AG08395 (cell line): Measurements from ENCODE around the gene PI4K2A.
"Not testable (repeated sequence)": the region's sequence is repeated elsewhere in the genome, so short reads cannot be mapped to it uniquely, and the experiment has no call there.

Experiments used
- DNase-seq: peaks from one replicate; pipeline ENCODE4 v3.0.0; 2012; ENCODE audit warnings: mixed read lengths, low spot score

The PI4K2A gene

GRCh38 chr10:97675222-97675621 lies 34.8 kb downstream of the PI4K2A start:
- DNase-seq = no peak

GRCh38 chr10:97676770-97677581 lies 36.5 kb downstream of the PI4K2A start:
- peak; percentile 76 for DNase-seq

- DNase-seq = no peak
Observed at GRCh38 chr10:97679594-97679993, 39.1 kb downstream of the PI4K2A start.

- DNase-seq = no peak
Observed at GRCh38 chr10:97682042-97682441, 41.6 kb downstream of the PI4K2A start.

- DNase-seq = peak; percentile 41
Observed at GRCh38 chr10:97683556-97684367, 43.3 kb downstream of the PI4K2A start.

GRCh38 chr10:97684368-97684713 lies 43.9 kb downstream of the PI4K2A start:
- DNase-seq = not testable (repeated sequence)

- no peak for DNase-seq
Observed at GRCh38 chr10:97684866-97685394, 44.5 kb downstream of the PI4K2A start.

GRCh38 chr10:97685395-97685958 lies 45.0 kb downstream of the PI4K2A start:
- DNase-seq = no peak

- no peak for DNase-seq
Observed at GRCh38 chr10:97686301-97686961, 46.0 kb downstream of the PI4K2A start.

- peak; percentile 96 for DNase-seq
Observed at GRCh38 chr10:97686962-97687784, 46.7 kb downstream of the PI4K2A start, which contains the start of gene AVPI1. Gene AVPI1, minus strand, starts transcription at chr10:97687241. Its CDS starts 7,336 bp downstream, at chr10:97679905.

GRCh38 chr10:97687785-97688781 lies 47.6 kb downstream of the PI4K2A start:
- peak; percentile 12 for DNase-seq

- peak; percentile 90 for DNase-seq
Observed at GRCh38 chr10:97689559-97690020, 49.1 kb downstream of the PI4K2A start.

- no peak for DNase-seq
Observed at GRCh38 chr10:97690133-97690532, 49.7 kb downstream of the PI4K2A start.

GRCh38 chr10:97698072-97698655 lies 57.7 kb downstream of the PI4K2A start:
- DNase-seq = not testable (repeated sequence)

- DNase-seq = peak; percentile 89
Observed at GRCh38 chr10:97701438-97702069, 61.1 kb downstream of the PI4K2A start.

GRCh38 chr10:97703398-97704067 lies 63.1 kb downstream of the PI4K2A start:
- DNase-seq = no peak

- DNase-seq = no peak
Observed at GRCh38 chr10:97704341-97704740, 63.9 kb downstream of the PI4K2A start.

- no peak for DNase-seq
Observed at GRCh38 chr10:97705006-97705670, 64.7 kb downstream of the PI4K2A start.
